OCI-LY7 (cell line): ENCODE measurements around the gene ZNF367. TPM values are rescaled to one million over a fixed set of nuclear protein-coding genes. Genes with fewer than 3 reads are reported as not detected.

Source experiments
- BruUV-seq: library from RNA; stranded (reverse); fragments of 400-500 nt; replicated peaks from 2 replicates; lab custom pipeline; 2021; lab: Mats Ljungman, UMichigan
- CTCF ChIA-PET: fragments of 300-600 bp; sonication (Branson Sonifier 250); formaldehyde crosslinking; loops from one replicate; lab custom pipeline; 2022; ENCODE audit warnings: antibody characterized with exemption; ENCODE audit not compliant: unreplicated experiment; lab: Charles Lee
- POLR2A ChIA-PET: fragments of 300-600 bp; sonication (Branson Sonifier 250); formaldehyde crosslinking; loops from one replicate; lab custom pipeline; 2022; ENCODE audit warnings: antibody characterized with exemption; lab: Charles Lee
- DNase-seq: peaks from one replicate; pipeline ENCODE4 v3.0.0-alpha.2; 2015; ENCODE audit warnings: low spot score
- H2AFZ ChIP-seq: fragments of 200-600 bp; sonication (generic), shearing (Covaris generic); 2 replicates; pipeline ENCODE4 v1.6.1; 2014; ENCODE audit warnings: mild to moderate bottlenecking, antibody characterized with exemption, low read length, moderate library complexity
- H3K27ac ChIP-seq: fragments of 200-600 bp; sonication (generic); 2 replicates; pipeline ENCODE4 v1.5.1; 2014; ENCODE audit warnings: mixed run types, low read depth, mild to moderate bottlenecking, moderate library complexity, low read length, inconsistent platforms; ENCODE audit not compliant: poor library complexity, severe bottlenecking
- H3K36me3 ChIP-seq: fragments of 200-600 bp; sonication (generic); 2 replicates; pipeline ENCODE4 v1.6.1; 2014; ENCODE audit warnings: mild to moderate bottlenecking, antibody characterized with exemption, low read length, moderate library complexity, mixed read lengths; ENCODE audit not compliant: insufficient read depth
- H3K4me1 ChIP-seq: fragments of 200-600 bp; sonication (generic); 2 replicates; pipeline ENCODE4 v1.5.1; 2014; ENCODE audit warnings: mild to moderate bottlenecking, low read length; ENCODE audit not compliant: insufficient read depth, poor library complexity, severe bottlenecking
- H3K4me2 ChIP-seq: fragments of 200-600 bp; sonication (generic); 2 replicates; pipeline ENCODE4 v1.6.1; 2014; ENCODE audit warnings: mild to moderate bottlenecking, low read length
- H3K4me3 ChIP-seq: fragments of 200-600 bp; sonication (generic); 2 replicates; pipeline ENCODE4 v1.5.1; 2014; ENCODE audit warnings: mild to moderate bottlenecking, low read depth, low read length; ENCODE audit not compliant: poor library complexity, severe bottlenecking
- H3K79me2 ChIP-seq: fragments of 200-600 bp; sonication (generic); 2 replicates; pipeline ENCODE4 v1.6.1; 2016; ENCODE audit warnings: low read depth, mild to moderate bottlenecking, low read length, moderate library complexity, mixed read lengths; ENCODE audit not compliant: insufficient read depth
- H3K9me2 ChIP-seq: fragments of 200-600 bp; sonication (generic); 2 replicates; pipeline ENCODE4 v1.6.1; 2016; ENCODE audit warnings: mild to moderate bottlenecking, low read length, mixed read lengths; ENCODE audit not compliant: insufficient read depth
- H3K9me3 ChIP-seq: fragments of 200-600 bp; sonication (generic); 2 replicates; pipeline ENCODE4 v1.6.1; 2014; ENCODE audit warnings: mild to moderate bottlenecking, mixed run types, low read length, mixed read lengths
- H4K20me1 ChIP-seq: fragments of 200-600 bp; sonication (generic); 2 replicates; pipeline ENCODE4 v1.6.1; 2014; ENCODE audit warnings: mild to moderate bottlenecking, antibody characterized with exemption, low read length, moderate library complexity, mixed read lengths; ENCODE audit not compliant: insufficient read depth
- CTCF ChIP-seq: fragments of 200-600 bp; sonication (generic); conservative IDR thresholded peaks from 2 replicates; pipeline ENCODE4 v1.5.1; 2014; ENCODE audit warnings: mild to moderate bottlenecking, antibody characterized with exemption, low read length, moderate library complexity, mixed read lengths
- EZH2phosphoT487 ChIP-seq: fragments of 200-600 bp; sonication (generic); IDR thresholded peaks from 2 replicates; pipeline ENCODE4 v1.6.1; 2018; ENCODE audit warnings: low read depth, borderline replicate concordance, mild to moderate bottlenecking, mixed run types, antibody characterized with exemption, low read length, moderate library complexity, mixed read lengths
- intact Hi-C: fragments of 100-400 bp; cut with micrococcal nuclease; formaldehyde crosslinking; loops from one replicate; pipeline ENCODE4 v1.10.0; 2022; ENCODE audit not compliant: unreplicated experiment
- total RNA-seq, 2 experiments: library from RNA; depleted of rRNA in 1 of 2; stranded (reverse); fragments of >200 nt in 1 of 2; shearing (Covaris generic) in 1 of 2; gene quantifications; 2 replicates each; pipeline ENCODE4 v1.2.3, GENCODE V29; 2014 to 2022

The ZNF367 gene
- total RNA-seq, 2 experiments from 2014 or later = 24.6 to 35.1 TPM

DNA sequence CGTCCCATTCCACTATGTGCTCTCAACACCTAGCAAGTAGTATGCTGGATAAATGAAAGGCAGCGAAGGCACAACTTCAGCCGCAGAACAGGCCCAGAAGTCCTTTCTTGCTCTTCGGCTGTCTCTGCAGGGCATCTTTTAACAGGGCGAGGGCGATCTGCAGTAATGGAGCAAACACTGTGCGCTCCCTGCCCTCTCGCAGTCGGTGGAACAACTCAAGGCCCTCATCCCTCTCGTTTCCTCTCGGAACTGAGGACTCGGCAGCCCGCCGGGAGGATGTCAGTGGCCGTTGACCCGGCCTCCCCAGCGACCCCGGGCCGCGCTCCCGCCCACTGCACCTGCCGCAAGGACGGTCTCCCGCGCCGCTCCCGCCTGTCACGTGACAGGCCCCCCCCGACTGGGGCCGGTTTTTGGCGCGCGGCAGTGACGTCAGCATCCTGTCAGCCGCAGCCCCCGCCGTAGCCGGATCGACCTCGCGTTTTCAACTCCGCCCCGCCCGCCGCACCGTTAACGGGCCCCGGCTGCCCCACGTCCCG is 1.1 kb downstream of the ZNF367 start:
- CTCF ChIA-PET = no interaction called here
- TF ChIP-seq EZH2phosphoT487 = no peak
- no peak for TF ChIP-seq CTCF
- intact Hi-C loops = loop anchor here (5.0 to 10.0 kb wide), 2 partner anchors 910 to 1218 kb away; partner anchors contain the start of genes NCBP1 and TSTD2

DNA sequence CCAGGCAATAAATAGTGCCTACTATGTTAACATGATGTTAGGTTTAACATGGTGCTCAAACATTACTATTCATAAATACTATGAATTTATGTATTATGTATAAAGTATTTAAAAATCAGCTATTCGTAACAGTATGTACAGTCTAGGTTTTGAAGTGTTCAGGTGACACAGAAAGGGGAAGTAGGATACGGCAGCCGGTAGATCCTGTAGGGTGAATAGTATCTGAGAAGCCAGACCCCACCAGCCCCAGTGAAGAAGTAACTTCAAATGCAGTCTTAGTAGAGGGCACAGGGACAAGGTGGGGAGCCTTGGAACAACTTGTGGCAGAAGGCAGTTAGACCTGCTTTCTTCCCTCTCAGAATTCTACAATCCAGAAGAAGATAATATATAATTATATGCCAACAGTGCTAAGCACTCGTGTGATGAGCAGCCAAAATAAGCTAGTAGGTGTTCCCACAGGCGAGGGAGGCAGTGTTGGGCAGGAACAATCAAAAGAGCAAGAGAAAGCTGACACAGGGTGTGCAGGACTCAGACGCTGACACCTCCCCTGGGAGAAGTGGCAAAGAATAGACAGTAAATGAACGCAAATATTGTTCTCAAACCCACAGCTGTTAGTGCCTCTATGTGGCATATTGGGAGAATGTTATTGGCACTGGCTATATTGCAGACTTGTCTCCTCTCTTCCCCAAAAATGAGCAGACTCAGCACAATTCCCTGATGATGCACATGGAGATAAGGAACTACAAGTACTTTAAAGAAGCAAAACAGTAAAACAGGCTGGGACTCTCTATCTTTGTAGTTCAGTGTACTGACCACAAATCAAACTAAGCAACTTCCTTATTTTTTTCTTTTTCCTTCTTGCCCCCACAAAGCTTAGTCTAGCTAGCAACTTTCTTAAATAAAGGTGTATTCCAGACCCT is 4.6 kb downstream of the ZNF367 start:
- H3K4me2 ChIP-seq = peak overlapping the region; percentile 97
- ChIA-PET POLR2A (interaction anchor here (1.2 kb wide), 1 partner anchor 36 kb away, joined by 3 read pairs; the partner anchor contains the start of gene HABP4), CTCF (no interaction called here)
- H3K36me3 ChIP-seq = peaks cover 75% of the 10 kb centered on the region
- H3K79me2 ChIP-seq = peaks cover 85% of the 10 kb centered on the region
- H3K9me2 ChIP-seq = no peaks in the 10 kb centered on the region
- peaks cover 56% of the 10 kb centered on the region for H3K4me1 ChIP-seq
- peak; percentile 81 for DNase-seq
- peaks cover 39% of the 10 kb centered on the region for H4K20me1 ChIP-seq
- no peaks in the 10 kb centered on the region for H3K9me3 ChIP-seq
- intact Hi-C loops = loop anchor here (10.0 kb wide), 1 partner anchor 1221 kb away; the partner anchor contains the start of genes NCBP1 and TSTD2
- BruUV-seq = no TSS peak
- peak overlapping the region; percentile 99 for H3K4me3 ChIP-seq
- peak overlapping the region; percentile 88 for H3K27ac ChIP-seq
- TF ChIP-seq CTCF (peak; percentile 45; the same call in 1 of the 2 replicates), EZH2phosphoT487 (no peak)
- H2AFZ ChIP-seq = no peak overlapping the region

More for the DNA sequence above, 1.1 kb downstream of the ZNF367 start:
- BruUV-seq = no TSS peak
- Histone ChIP-seq H3K79me2 (peaks cover 67% of the 10 kb centered on the region), H3K9me3 (no peaks in the 10 kb centered on the region), H4K20me1 (peaks cover 14% of the 10 kb centered on the region), H3K27ac (peak overlapping the region; percentile 85), H3K36me3 (peaks cover 43% of the 10 kb centered on the region), H2AFZ (no peak overlapping the region), H3K4me3 (peak overlapping the region; percentile 99), H3K4me2 (peak overlapping the region; percentile 90), H3K9me2 (no peaks in the 10 kb centered on the region), H3K4me1 (peaks cover 59% of the 10 kb centered on the region)
- peak; percentile 93 for DNase-seq
- POLR2A ChIA-PET = interaction anchor here (0.9 kb wide), 1 partner anchor 32 kb away, joined by 4 read pairs; no protein-coding TSS in a partner anchor
